Measurements from ENCODE around the gene OGA. TPM values are rescaled to one million over a fixed set of nuclear protein-coding genes. Genes with fewer than 3 reads are reported as not detected.

The OGA gene
- total and polyA plus RNA-seq, 2 of the 8 experiments (the other 6 are each of a cell fraction or from before 2014, with no cell fraction given) = 31.2 to 107 TPM

DNA sequence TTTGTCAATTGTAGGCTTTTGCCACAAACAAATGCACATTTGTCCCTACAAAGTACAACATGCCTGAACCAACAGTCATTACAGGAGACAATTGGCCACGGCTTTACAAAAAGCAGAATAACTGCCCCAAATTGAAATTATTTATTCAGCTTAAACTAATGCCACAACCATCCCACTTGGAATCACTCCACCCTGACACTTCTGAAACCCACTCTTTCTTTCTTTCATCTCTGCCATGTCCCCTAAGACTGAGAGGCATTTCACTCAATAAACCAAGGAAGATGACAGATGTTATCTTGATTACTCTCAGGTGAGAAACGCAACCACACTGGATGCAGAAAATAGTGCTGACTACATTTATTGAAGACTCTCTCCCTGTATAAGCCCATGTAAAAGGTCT is 32.4 kb downstream of the OGA start:
- H4K20me1 ChIP-seq (replicated peaks in 1 of 2; ENCODE audit: control insufficient read depth in 1 of 2, insufficient read depth in 2 of 2, low read length in 2 of 2) = peaks cover 8 to 11% of the 10 kb centered on the region in 2 experiments
- H3K23me2 ChIP-seq (ENCODE audit: low read depth, low read length) = peaks cover 13% of the 10 kb centered on the region
- H3K23ac ChIP-seq (ENCODE audit: insufficient read length) = no peak overlapping the region
- H3K4ac ChIP-seq (replicated peaks; ENCODE audit: insufficient read length, low read depth, low read length) = no peak overlapping the region
- H2BK12ac ChIP-seq (ENCODE audit: low read depth, low read length) = no peak overlapping the region
- POLR2A ChIA-PET (ENCODE audit: partially characterized antibody) = interaction anchor here (1.2 to 9.1 kb wide), 4 partner anchors 12 to 31 kb away, joined by 3 to 66 read pairs (median 22); partner anchors contain the start of gene OGA
- H3K79me2 ChIP-seq (ENCODE audit: control insufficient read depth in 1 of 2, insufficient read depth in 2 of 2, low read length in 2 of 2) = peaks cover 0 to 8% of the 10 kb centered on the region in 2 experiments; a peak in 1 of 4 replicates
- H2AFZ ChIP-seq (ENCODE audit: low read length) = no peak overlapping the region
- FAIRE-seq = no peak
- H3K56ac ChIP-seq (replicated peaks; ENCODE audit: insufficient read length, low read depth, low read length) = no peak overlapping the region
- H4K91ac ChIP-seq (replicated peaks; ENCODE audit: insufficient read length, low read length) = no peak overlapping the region
- 93% methylated on average over 2 of the region's 2 CpGs; no CpG with 5 or more reads in 1 of the 2 experiments for WGBS, 2 experiments (ENCODE audit: extremely low coverage in 1 of 2, insufficient coverage in 1 of 2, insufficient read length in 1 of 2, insufficient replicate concordance in 2 of 2, low coverage in 1 of 2, low lambda C conversion rate in 2 of 2, missing lambda C conversion rate in 1 of 2)
- no peak overlapping the region for H2BK5ac ChIP-seq (ENCODE audit: low read depth, low read length)
- peaks cover 0 to 1% (median under 1%) of the 10 kb centered on the region in 4 experiments; a peak in 2 of 7 replicates for H3K27me3 ChIP-seq (replicated peaks in 1 of 4; ENCODE audit: control insufficient read depth in 3 of 4, extremely low read depth in 1 of 4, insufficient read depth in 3 of 4, low read length in 3 of 4)
- H3K27ac ChIP-seq (ENCODE audit: low read depth, low read length) = no peak overlapping the region
- H2BK20ac ChIP-seq (ENCODE audit: low read length) = no peak overlapping the region
- no peak overlapping the region for H3K14ac ChIP-seq (ENCODE audit: insufficient read length)
- H3K4me2 ChIP-seq (ENCODE audit: insufficient read depth in 1 of 2, low read depth in 2 of 2, low read length in 2 of 2) = no peak overlapping the region
- H2AK5ac ChIP-seq (ENCODE audit: low read depth, low read length) = no peak overlapping the region
- H3K9me3 ChIP-seq (ENCODE audit: insufficient read depth in 2 of 2, low read depth in 1 of 2, low read length in 1 of 2) = no peaks in the 10 kb centered on the region
- no peak overlapping the region for H3K18ac ChIP-seq (ENCODE audit: extremely low read depth, low read length)
- no peak overlapping the region for H2BK120ac ChIP-seq (replicated peaks; ENCODE audit: low read depth, low read length)
- H3K79me1 ChIP-seq (ENCODE audit: low read depth, low read length) = peaks cover 7% of the 10 kb centered on the region
- no peak overlapping the region for H4K5ac ChIP-seq (ENCODE audit: insufficient read length, low read depth, low read length)
- no peak overlapping the region; the same call in 1 of the 2 replicates for H4K8ac ChIP-seq (ENCODE audit: extremely low read depth, insufficient read depth, low read length)
- H2BK15ac ChIP-seq (ENCODE audit: low read length) = no peak overlapping the region
- CTCF ChIA-PET (ENCODE audit: partially characterized antibody) = interaction anchor here (8.4 to 9.8 kb wide), 2 partner anchors 15 to 185 kb away, joined by 100 to 246 read pairs; no protein-coding TSS in a partner anchor
- H3K4me1 ChIP-seq (replicated peaks in 1 of 4; ENCODE audit: control insufficient read depth in 3 of 4, insufficient read depth in 4 of 4, low read length in 3 of 4) = peaks cover 0 to 17% (median 9%) of the 10 kb centered on the region in 4 experiments; a peak in 6 of 7 replicates
- DNase-seq (ENCODE audit: low read depth in 1 of 2, low spot score in 2 of 2) = no peak
- peaks cover 12 to 45% (median 36%) of the 10 kb centered on the region in 4 experiments for H3K36me3 ChIP-seq (ENCODE audit: control insufficient read depth in 2 of 4, insufficient read depth in 4 of 4, low read length in 3 of 4)
- H3K9ac ChIP-seq (replicated peaks in 1 of 4; ENCODE audit: extremely low read depth in 1 of 4, low read depth in 3 of 4, low read length in 3 of 4) = no peak overlapping the region
- no peak overlapping the region for H3K4me3 ChIP-seq (ENCODE audit: extremely low read depth in 1 of 4, insufficient read depth in 2 of 4, low read depth in 3 of 4, low read length in 4 of 4)
- TF ChIP-seq TAF1 (IDR thresholded peaks at IDR 0.05; ENCODE audit: low read depth, low read length) = no peak
- TF ChIP-seq, protein P1, sequence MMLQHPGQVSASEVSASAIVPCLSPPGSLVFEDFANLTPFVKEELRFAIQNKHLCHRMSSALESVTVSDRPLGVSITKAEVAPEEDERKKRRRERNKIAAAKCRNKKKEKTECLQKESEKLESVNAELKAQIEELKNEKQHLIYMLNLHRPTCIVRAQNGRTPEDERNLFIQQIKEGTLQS (IDR thresholded peaks at IDR 0.05; ENCODE audit: insufficient read depth, low read depth, low read length) = no peak
- no peak for TF ChIP-seq PHF8 (conservative IDR thresholded peaks at IDR 0.05; ENCODE audit: low read depth, low read length)
- TF ChIP-seq TEAD4 (IDR thresholded peaks at IDR 0.05; ENCODE audit: low read depth, low read length) = no peak
- TF ChIP-seq SP4 (IDR thresholded peaks at IDR 0.05; ENCODE audit: low read length) = no peak
- TF ChIP-seq CEBPB (IDR thresholded peaks at IDR 0.05; ENCODE audit: low read depth, low read length) = no peak
- no peak for TF ChIP-seq EZH2 (IDR thresholded peaks at IDR 0.05; ENCODE audit: low read depth, low read length, severe bottlenecking)
- TF ChIP-seq, protein P2, sequence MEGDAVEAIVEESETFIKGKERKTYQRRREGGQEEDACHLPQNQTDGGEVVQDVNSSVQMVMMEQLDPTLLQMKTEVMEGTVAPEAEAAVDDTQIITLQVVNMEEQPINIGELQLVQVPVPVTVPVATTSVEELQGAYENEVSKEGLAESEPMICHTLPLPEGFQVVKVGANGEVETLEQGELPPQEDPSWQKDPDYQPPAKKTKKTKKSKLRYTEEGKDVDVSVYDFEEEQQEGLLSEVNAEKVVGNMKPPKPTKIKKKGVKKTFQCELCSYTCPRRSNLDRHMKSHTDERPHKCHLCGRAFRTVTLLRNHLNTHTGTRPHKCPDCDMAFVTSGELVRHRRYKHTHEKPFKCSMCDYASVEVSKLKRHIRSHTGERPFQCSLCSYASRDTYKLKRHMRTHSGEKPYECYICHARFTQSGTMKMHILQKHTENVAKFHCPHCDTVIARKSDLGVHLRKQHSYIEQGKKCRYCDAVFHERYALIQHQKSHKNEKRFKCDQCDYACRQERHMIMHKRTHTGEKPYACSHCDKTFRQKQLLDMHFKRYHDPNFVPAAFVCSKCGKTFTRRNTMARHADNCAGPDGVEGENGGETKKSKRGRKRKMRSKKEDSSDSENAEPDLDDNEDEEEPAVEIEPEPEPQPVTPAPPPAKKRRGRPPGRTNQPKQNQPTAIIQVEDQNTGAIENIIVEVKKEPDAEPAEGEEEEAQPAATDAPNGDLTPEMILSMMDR (IDR thresholded peaks at IDR 0.05; ENCODE audit: control extremely low read depth in 1 of 3, insufficient read depth in 1 of 3, low read depth in 1 of 3, low read length in 3 of 3) = no peak
- no peak for TF ChIP-seq NRF1 (IDR thresholded peaks at IDR 0.05; ENCODE audit: low read depth, low read length)
- no peak for TF ChIP-seq KDM4A (IDR thresholded peaks at IDR 0.05; ENCODE audit: low read depth, low read length, severe bottlenecking)
- TF ChIP-seq SIRT6 (IDR thresholded peaks at IDR 0.05; ENCODE audit: low read length) = no peak

Data from H1 (cell line).